Cardiac septum (tissue), 1 donor: ENCODE measurements around the gene ECI2. TPM values are rescaled to one million over a fixed set of nuclear protein-coding genes. Genes with fewer than 3 reads are reported as not detected.

Experiments
- DNase-seq: peaks from one replicate; pipeline ENCODE4 v3.0.0-alpha.2; 2020; ENCODE audit warnings: low spot score
- intact Hi-C: fragments of 100-400 bp; cut with DNase I; formaldehyde crosslinking; loops from one replicate; pipeline ENCODE4 v1.14.0; 2022
- total RNA-seq: library from RNA; stranded (reverse); fragmentation: NEBNext Ultra II Directional; extraction: Animal tissue kit (Norgen Biotek cat#: 25700); gene quantifications from one replicate; pipeline ENCODE4 v1.2.1, GENCODE V29; 2021
- donor health status: DM: no; HTN: no; CAD: no.

The ECI2 gene
- total RNA-seq, 1 donor from 2014 or later: 123 TPM

- intact Hi-C loops: no loop called here
- DNase-seq: no peak
These were observed 69.2 kb downstream of the ECI2 start for GRCh38 chr6:4066029-4066755.

Other genes with a start within 250 kb of the ECI2 start
- gene FAM217A, start 56.4 kb downstream of the ECI2 start, total RNA-seq: not detected